ENCODE data around the gene NEK2.

DNA sequence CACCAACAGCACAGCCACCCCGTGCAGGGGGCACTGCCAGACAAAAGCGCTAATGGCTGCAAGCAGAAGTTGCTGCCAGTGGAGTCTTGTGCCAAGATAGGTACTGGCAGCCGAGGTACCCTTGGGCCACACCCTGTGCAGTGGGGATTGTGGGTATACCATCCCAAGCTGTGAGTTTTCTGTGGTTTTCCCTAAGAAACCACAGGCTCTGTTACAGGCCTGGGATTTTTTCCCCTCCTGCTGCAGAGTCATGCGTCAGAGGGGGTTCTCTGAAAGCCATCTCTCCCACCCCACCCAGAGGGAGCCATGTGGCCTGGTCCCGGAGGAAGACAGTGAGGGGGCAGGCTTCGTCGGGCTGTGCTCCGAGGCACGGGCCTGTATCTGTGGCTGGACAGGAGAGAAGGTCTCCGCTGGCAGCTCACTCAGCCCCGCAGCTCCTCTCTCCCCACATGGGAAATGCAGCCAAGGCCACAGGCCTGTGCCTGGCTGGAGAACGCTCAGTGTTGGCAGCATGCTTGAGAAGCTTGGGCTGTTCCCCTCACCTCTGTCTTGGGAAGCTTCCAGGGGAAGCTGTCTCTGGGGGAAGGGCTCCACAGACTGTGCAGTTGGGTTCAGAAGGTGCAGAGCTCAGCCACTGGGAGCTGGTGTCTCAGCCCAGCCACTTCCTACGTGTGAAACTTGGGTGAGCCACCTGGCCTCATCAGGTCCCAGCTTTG lies 42.5 kb downstream of the NEK2 start:
- no peak for TF ChIP-seq EZH2 (IDR thresholded peaks at IDR 0.05; ENCODE audit: low read length, unreplicated experiment)
- TF ChIP-seq, protein P1, sequence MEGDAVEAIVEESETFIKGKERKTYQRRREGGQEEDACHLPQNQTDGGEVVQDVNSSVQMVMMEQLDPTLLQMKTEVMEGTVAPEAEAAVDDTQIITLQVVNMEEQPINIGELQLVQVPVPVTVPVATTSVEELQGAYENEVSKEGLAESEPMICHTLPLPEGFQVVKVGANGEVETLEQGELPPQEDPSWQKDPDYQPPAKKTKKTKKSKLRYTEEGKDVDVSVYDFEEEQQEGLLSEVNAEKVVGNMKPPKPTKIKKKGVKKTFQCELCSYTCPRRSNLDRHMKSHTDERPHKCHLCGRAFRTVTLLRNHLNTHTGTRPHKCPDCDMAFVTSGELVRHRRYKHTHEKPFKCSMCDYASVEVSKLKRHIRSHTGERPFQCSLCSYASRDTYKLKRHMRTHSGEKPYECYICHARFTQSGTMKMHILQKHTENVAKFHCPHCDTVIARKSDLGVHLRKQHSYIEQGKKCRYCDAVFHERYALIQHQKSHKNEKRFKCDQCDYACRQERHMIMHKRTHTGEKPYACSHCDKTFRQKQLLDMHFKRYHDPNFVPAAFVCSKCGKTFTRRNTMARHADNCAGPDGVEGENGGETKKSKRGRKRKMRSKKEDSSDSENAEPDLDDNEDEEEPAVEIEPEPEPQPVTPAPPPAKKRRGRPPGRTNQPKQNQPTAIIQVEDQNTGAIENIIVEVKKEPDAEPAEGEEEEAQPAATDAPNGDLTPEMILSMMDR (conservative IDR thresholded peaks at IDR 0.05; ENCODE audit: low read depth, low read length), result no peak

Measured in PC-3 (cell line).